ENCODE results near the gene KLHL17.

DNA sequence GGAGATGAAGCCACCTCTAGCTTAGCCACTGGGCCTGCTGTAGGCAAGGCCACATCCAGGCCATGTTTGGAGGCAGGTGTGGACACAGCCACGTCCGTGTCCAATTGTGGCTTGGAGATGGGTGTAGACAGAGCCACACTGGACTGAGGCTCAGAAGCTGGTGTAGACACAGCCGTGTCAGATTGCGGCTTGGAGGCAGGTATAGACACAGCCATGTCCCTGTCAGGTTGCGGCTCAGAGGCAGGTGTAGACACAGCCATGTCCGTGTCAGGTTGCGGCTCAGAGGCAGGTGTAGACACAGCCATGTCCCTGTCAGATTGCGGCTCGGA is 19.3 kb downstream of the KLHL17 start:
- TF ChIP-seq POLR2A (IDR thresholded peaks at IDR 0.05; ENCODE audit: low read length) (no peak), GATA1 (IDR thresholded peaks at IDR 0.05; ENCODE audit: low read depth, low read length) (no peak)

All from erythroblast (primary cell).